ENCODE results near the gene GCH1.
"Not testable (repeated sequence)": the region's sequence is repeated elsewhere in the genome, so short reads cannot be mapped to it uniquely, and the experiment has no call there.

GCH1 gene

GRCh38 chr14:54902521-54903420 lies at the start of gene GCH1:
Gene GCH1, minus strand, starts transcription at chr14:54902826. Its CDS starts 163 bp downstream, at chr14:54902663.
- DNase-seq: peak; percentile 70

- DNase-seq: no peak
These were observed 44.6 kb upstream of the GCH1 start for GRCh38 chr14:54947230-54947629.

GRCh38 chr14:54946500-54946899 lies 43.9 kb upstream of the GCH1 start:
- DNase-seq: no peak

GRCh38 chr14:54944737-54945391 lies 42.2 kb upstream of the GCH1 start:
- no peak for DNase-seq

- DNase-seq: no peak
These were observed 40.3 kb upstream of the GCH1 start for GRCh38 chr14:54942913-54943312.

GRCh38 chr14:54936816-54937215 lies 34.2 kb upstream of the GCH1 start:
- no peak for DNase-seq

- no peak for DNase-seq
These were observed 33.3 kb upstream of the GCH1 start for GRCh38 chr14:54935958-54936357.

- no peak for DNase-seq
These were observed 32.5 kb upstream of the GCH1 start for GRCh38 chr14:54935100-54935499.

GRCh38 chr14:54933006-54933405 lies 30.4 kb upstream of the GCH1 start:
- DNase-seq: no peak

GRCh38 chr14:54931598-54932340 lies 29.1 kb upstream of the GCH1 start:
- no peak for DNase-seq

GRCh38 chr14:54931101-54931500 lies 28.5 kb upstream of the GCH1 start:
- DNase-seq: no peak

GRCh38 chr14:54929556-54929955 lies 26.9 kb upstream of the GCH1 start:
- no peak for DNase-seq

- DNase-seq: no peak
These were observed 25.6 kb upstream of the GCH1 start for GRCh38 chr14:54928216-54928615.

GRCh38 chr14:54927551-54927950 lies 24.9 kb upstream of the GCH1 start:
- DNase-seq: no peak

GRCh38 chr14:54926570-54926969 lies 23.9 kb upstream of the GCH1 start:
- not testable (repeated sequence) for DNase-seq

GRCh38 chr14:54922598-54922997 lies 20.0 kb upstream of the GCH1 start:
- no peak for DNase-seq

- no peak for DNase-seq
These were observed 17.4 kb upstream of the GCH1 start for GRCh38 chr14:54920052-54920451.

GRCh38 chr14:54919330-54919729 lies 16.7 kb upstream of the GCH1 start:
- DNase-seq: no peak

- no peak for DNase-seq
These were observed 15.8 kb upstream of the GCH1 start for GRCh38 chr14:54918427-54918826.

GRCh38 chr14:54916101-54916500 lies 13.5 kb upstream of the GCH1 start:
- no peak for DNase-seq

- no peak for DNase-seq
These were observed 7.4 kb upstream of the GCH1 start for GRCh38 chr14:54909817-54910558.

- DNase-seq: not testable (repeated sequence)
These were observed 6.3 kb upstream of the GCH1 start for GRCh38 chr14:54908973-54909372.

- DNase-seq: no peak
These were observed 5.6 kb upstream of the GCH1 start for GRCh38 chr14:54908190-54908589.
